ENCODE measurements around the gene ARL3.
A peak's percentile ranks its signal among the peaks of the same experiment; 100 is the strongest.

ARL3 gene

DNA sequence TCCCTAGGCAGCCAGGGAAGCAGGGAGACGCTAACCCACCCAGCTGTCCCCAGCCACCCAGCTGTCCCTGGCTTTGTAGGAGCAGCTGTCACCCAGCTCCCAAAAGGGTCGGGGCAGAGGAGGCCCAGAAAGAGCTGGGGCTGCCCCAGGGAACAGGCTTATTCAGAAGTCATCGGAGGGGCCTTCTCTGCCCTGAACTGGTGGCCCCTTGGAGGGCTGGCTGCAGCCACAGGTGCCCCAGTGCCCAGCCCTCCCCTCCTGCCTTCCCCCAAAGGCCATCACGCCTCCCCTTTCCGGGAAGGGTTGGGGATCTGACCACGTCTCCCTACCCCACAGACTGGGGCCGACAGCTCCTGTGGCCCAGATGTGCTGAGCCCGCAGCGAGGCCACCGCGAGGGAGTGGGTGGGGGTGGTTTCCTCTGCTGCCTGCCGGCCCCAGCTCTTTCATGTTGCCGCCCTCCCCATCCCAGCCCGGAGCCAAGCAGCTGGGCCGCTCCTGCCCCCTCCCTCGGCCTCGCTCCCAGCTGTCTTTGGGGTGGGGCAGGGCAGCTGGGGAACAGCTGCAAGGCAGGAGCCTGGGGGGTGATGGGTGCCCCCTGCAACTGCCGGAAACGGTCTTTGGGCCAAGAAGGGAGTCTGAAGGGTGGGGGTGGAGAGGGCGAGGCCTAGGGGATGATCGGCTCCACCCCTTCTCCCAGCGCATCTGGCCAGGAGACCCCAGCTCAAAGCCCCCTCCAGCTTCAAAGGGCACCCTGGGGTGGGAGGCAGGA, 53.1 kb downstream of the ARL3 start:
- Mint-ChIP-seq H3K27me3 (ENCODE audit: low read depth) (no peaks in the 10 kb centered on the region), H3K4me3 (no peak overlapping the region), H3K9me3 (no peaks in the 10 kb centered on the region), H3K36me3 (ENCODE audit: low read depth) (peaks cover 16% of the 10 kb centered on the region), H3K27ac (peak overlapping the region; percentile 61 to 90 (median 88)), H3K4me1 (peaks cover 24% of the 10 kb centered on the region)
- TF ChIP-seq, protein P1, sequence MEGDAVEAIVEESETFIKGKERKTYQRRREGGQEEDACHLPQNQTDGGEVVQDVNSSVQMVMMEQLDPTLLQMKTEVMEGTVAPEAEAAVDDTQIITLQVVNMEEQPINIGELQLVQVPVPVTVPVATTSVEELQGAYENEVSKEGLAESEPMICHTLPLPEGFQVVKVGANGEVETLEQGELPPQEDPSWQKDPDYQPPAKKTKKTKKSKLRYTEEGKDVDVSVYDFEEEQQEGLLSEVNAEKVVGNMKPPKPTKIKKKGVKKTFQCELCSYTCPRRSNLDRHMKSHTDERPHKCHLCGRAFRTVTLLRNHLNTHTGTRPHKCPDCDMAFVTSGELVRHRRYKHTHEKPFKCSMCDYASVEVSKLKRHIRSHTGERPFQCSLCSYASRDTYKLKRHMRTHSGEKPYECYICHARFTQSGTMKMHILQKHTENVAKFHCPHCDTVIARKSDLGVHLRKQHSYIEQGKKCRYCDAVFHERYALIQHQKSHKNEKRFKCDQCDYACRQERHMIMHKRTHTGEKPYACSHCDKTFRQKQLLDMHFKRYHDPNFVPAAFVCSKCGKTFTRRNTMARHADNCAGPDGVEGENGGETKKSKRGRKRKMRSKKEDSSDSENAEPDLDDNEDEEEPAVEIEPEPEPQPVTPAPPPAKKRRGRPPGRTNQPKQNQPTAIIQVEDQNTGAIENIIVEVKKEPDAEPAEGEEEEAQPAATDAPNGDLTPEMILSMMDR (IDR thresholded peaks at IDR 0.05; ENCODE audit: unreplicated experiment in 3 of 3) = no peak

DNA sequence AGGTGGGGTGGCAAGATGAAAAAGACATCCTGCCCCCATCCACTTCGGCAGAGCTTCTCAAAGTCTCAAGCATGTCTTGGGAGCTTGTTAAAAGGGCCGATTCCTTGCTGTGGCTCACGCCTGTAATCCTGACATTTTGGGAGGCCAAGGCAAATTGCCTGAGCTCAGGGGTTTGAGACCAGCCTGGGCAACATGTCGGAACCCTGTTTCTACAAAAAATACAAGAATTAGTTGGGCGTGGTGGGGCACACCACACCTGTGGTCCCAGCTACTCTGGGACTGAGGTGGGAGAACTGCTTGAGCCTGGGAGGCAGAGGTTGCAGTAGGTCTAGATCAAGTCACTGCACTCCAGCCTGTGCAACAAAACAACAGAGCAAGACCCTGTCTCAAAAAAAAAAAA, 55.4 kb downstream of the ARL3 start:
- H3K4me3 Mint-ChIP-seq = no peak overlapping the region
- H3K4me1 Mint-ChIP-seq = peaks cover 16% of the 10 kb centered on the region
- H3K9me3 Mint-ChIP-seq = no peaks in the 10 kb centered on the region
- H3K27ac Mint-ChIP-seq = no peak overlapping the region
- H3K36me3 Mint-ChIP-seq (ENCODE audit: low read depth) = peaks cover 26% of the 10 kb centered on the region
- TF ChIP-seq, protein P1 (IDR thresholded peaks at IDR 0.05; ENCODE audit: unreplicated experiment in 3 of 3) = no peak
- H3K27me3 Mint-ChIP-seq (ENCODE audit: low read depth) = no peaks in the 10 kb centered on the region

DNA sequence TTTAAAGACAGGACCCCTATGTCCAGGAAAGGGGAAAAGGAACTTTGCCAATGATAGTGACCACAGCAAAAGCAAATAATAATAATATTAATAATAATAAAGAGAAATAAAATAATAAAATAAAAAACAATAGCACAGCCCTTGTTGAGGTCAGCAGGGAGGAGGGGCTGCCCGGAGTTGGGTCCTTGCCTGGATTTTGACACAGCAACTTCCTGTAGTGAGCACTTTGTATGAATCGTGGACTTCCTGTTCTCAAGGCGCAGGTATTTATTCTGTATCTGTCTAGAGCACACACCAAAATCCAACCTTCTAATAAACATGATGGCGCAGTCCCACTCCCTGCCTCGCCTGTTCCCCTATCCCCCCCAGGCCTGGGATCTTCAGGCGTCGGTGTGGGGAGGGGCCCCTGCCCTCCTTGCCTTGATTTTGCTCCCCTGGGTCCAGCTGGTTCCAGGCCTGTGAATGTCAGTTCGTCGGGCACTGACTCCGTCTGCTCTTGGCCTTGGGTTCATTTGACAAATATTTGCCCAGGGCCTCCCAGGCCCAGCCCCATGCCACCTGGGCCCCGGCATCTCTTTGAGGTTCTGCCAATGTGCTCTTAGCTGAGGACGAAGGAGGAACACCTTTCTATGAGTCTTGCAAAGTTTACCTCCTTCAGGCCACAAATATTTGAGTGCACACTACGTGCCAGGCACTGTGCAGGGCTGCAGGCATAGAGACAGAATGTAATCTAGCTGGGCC, 56.0 kb downstream of the ARL3 start:
- Mint-ChIP-seq H3K27me3 (ENCODE audit: low read depth) (no peaks in the 10 kb centered on the region), H3K4me1 (peaks cover 23% of the 10 kb centered on the region), H3K4me3 (no peak overlapping the region), H3K27ac (peak overlapping the region in 2 of 3 experiments; percentile 57 to 73), H3K9me3 (no peaks in the 10 kb centered on the region), H3K36me3 (ENCODE audit: low read depth) (peaks cover 32% of the 10 kb centered on the region)
- TF ChIP-seq, protein P1 (IDR thresholded peaks at IDR 0.05; ENCODE audit: unreplicated experiment in 3 of 3) = no peak

DNA sequence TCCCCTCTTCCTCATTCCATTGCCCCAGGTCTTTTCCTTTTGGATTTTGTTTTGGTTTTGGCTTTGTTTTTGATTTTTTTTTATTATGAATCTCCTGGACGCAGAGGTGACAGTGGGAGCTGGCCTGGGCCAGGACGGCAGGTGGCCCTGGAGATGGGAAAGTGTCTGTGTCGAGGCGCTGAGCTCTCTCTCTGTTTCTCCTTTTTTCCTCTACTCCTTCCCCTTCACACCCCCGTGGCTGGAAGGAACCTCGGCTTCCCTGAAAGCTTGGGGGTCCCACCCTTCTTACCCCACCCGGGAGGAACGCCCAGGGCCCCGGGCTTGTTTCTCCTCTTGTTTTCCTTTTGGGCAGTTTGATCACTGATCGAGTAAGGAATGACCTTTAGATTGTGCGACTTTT, 56.7 kb downstream of the ARL3 start:
- no peaks in the 10 kb centered on the region for H3K27me3 Mint-ChIP-seq (ENCODE audit: low read depth)
- peaks cover 30% of the 10 kb centered on the region for H3K4me1 Mint-ChIP-seq
- H3K27ac Mint-ChIP-seq = peak overlapping the region; percentile 40 to 73 (median 57)
- TF ChIP-seq, protein P1 (IDR thresholded peaks at IDR 0.05; ENCODE audit: unreplicated experiment in 3 of 3) = no peak
- peaks cover 37% of the 10 kb centered on the region for H3K36me3 Mint-ChIP-seq (ENCODE audit: low read depth)
- no peak overlapping the region for H3K4me3 Mint-ChIP-seq
- no peaks in the 10 kb centered on the region for H3K9me3 Mint-ChIP-seq

DNA sequence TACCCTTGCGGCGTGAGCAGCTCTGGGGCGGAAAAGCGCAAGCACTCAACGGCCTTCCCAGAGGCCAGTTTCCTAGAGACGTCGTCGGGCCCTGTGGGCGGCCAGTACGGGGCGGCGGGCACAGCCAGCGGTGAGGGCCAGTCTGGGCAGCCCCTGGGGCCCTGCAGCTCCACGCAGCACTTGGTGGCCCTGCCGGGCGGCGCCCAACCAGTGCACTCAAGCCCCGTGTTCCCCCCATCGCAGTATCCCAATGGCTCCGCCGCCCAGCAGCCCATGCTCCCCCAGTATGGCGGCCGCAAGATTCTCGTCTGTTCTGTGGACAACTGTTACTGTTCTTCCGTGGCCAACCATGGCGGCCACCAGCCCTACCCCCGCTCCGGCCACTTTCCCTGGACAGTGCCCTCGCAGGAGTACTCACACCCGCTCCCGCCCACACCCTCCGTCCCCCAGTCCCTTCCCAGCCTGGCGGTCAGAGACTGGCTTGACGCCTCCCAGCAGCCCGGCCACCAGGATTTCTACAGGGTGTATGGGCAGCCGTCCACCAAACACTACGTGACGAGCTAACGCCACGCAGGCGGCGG, 57.3 kb downstream of the ARL3 start:
- no peaks in the 10 kb centered on the region for H3K27me3 Mint-ChIP-seq (ENCODE audit: low read depth)
- H3K4me1 Mint-ChIP-seq = peaks cover 33% of the 10 kb centered on the region
- H3K9me3 Mint-ChIP-seq = no peaks in the 10 kb centered on the region
- no peak overlapping the region for H3K4me3 Mint-ChIP-seq
- TF ChIP-seq, protein P1 (IDR thresholded peaks at IDR 0.05; ENCODE audit: unreplicated experiment in 3 of 3) = no peak
- H3K36me3 Mint-ChIP-seq (ENCODE audit: low read depth) = peaks cover 41% of the 10 kb centered on the region
- peak overlapping the region; percentile 40 to 73 (median 57) for H3K27ac Mint-ChIP-seq
